HG03354 (cell line): ENCODE measurements around the gene DAB2IP.
"Not testable (repeated sequence)": the region's sequence is repeated elsewhere in the genome, so short reads cannot be mapped to it uniquely, and the experiment has no call there.

Experiments used
- ATAC-seq: cut with Tn5 transposase; IDR thresholded peaks from one replicate; pipeline ENCODE4 v1.9.1; 2021; ENCODE audit warnings: mild to moderate bottlenecking; ENCODE audit not compliant: unreplicated experiment, poor library complexity, severe bottlenecking

Gene DAB2IP

GRCh38 chr9:121641224-121641611 lies 10.2 kb upstream of the DAB2IP start:
- ATAC-seq, result no peak

- ATAC-seq, result no peak
Observed at GRCh38 chr9:121642758-121643157, 8.7 kb upstream of the DAB2IP start.

GRCh38 chr9:121643473-121643872 lies 8.0 kb upstream of the DAB2IP start:
- no peak for ATAC-seq

- not testable (repeated sequence) for ATAC-seq
Observed at GRCh38 chr9:121644040-121644439, 7.4 kb upstream of the DAB2IP start.

- ATAC-seq, result no peak
Observed at GRCh38 chr9:121645003-121645402, 6.4 kb upstream of the DAB2IP start.

GRCh38 chr9:121645853-121646807 lies 5.3 kb upstream of the DAB2IP start:
- ATAC-seq, result no peak

GRCh38 chr9:121646992-121647391 lies 4.4 kb upstream of the DAB2IP start:
- ATAC-seq, result no peak

- no peak for ATAC-seq
Observed at GRCh38 chr9:121648172-121648571, 3.3 kb upstream of the DAB2IP start.

- no peak for ATAC-seq
Observed at GRCh38 chr9:121648799-121649198, 2.6 kb upstream of the DAB2IP start.

- ATAC-seq, result no peak
Observed at GRCh38 chr9:121649476-121650216, 1.8 kb upstream of the DAB2IP start.

GRCh38 chr9:121650217-121651007 lies 1.0 kb upstream of the DAB2IP start:
- no peak for ATAC-seq

- ATAC-seq, result no peak
Observed at GRCh38 chr9:121651008-121651294, 483 bp upstream of the DAB2IP start.

- no peak for ATAC-seq
Observed at GRCh38 chr9:121652021-121652837, 795 bp downstream of the DAB2IP start.

- no peak for ATAC-seq
Observed at GRCh38 chr9:121652838-121653231, 1.4 kb downstream of the DAB2IP start.

- ATAC-seq, result no peak
Observed at GRCh38 chr9:121654499-121655140, 3.2 kb downstream of the DAB2IP start.

GRCh38 chr9:121655231-121655755 lies 3.9 kb downstream of the DAB2IP start:
- ATAC-seq, result no peak

- no peak for ATAC-seq
Observed at GRCh38 chr9:121656941-121657470, 5.6 kb downstream of the DAB2IP start.

GRCh38 chr9:121658166-121658565 lies 6.7 kb downstream of the DAB2IP start:
- no peak for ATAC-seq

- ATAC-seq, result no peak
Observed at GRCh38 chr9:121658591-121658990, 7.2 kb downstream of the DAB2IP start.
